ENCODE data around the gene ZNF710.

DNA sequence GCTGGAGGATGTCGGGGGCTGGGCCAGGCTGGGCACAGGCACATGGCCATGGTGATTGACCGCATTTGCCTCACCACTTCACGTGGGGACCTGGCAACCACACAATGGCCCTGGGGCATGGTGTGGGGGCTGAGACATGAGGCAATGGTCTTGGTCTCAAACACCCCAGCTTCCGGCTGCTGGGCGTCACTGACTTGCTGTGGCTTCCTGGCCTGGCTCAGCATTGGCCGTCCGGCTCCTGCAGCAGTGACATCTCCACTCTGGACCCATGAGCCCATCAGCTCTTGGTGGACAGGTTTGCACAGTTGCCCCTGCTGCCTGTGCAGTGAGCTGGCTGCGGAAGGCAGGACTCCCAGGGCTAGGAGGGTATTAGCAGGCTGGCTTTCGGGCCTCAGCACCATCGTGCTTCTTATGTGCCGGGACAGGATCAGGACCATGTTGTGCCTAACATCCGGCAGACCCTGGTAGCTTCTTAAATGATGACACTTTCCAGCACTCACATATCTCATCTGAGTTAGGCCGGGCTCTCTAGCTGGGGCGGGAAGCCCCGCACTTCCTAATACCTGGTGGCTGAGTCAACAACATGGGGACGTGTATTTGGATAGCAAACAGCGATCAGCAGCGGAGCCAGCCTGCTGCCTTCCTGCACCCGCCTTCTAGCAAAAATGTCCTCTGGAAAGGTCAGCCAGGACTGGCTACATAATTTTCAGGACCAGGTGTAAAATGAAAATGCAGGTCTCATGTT, 34.1 kb downstream of the ZNF710 start:
- no peak for TF ChIP-seq POLR2A (IDR thresholded peaks at IDR 0.05; ENCODE audit: low read length)
- TF ChIP-seq GATA1 (IDR thresholded peaks at IDR 0.05; ENCODE audit: low read depth, low read length) = no peak

All from erythroblast (primary cell).